Ishikawa (cell line): ENCODE results near the gene TMEM208.

Experiments
- CEBPB ChIP-seq: IDR thresholded peaks from 2 replicates; pipeline ENCODE4 v1.6.1; 2012
- CREB1 ChIP-seq: IDR thresholded peaks from 2 replicates; pipeline ENCODE4 v1.6.1; 2012; ENCODE audit warnings: low read depth
- EGR1 ChIP-seq: IDR thresholded peaks from 2 replicates; pipeline ENCODE4 v1.6.1; 2012
- EP300 ChIP-seq: IDR thresholded peaks from 2 replicates; pipeline ENCODE4 v1.6.1; 2012; ENCODE audit warnings: borderline replicate concordance
- FOXM1 ChIP-seq: IDR thresholded peaks from 2 replicates; pipeline ENCODE4 v1.6.1; 2012; ENCODE audit warnings: low read depth, borderline replicate concordance
- NFIC ChIP-seq: IDR thresholded peaks from 2 replicates; pipeline ENCODE4 v1.6.1; 2012
- RAD21 ChIP-seq: IDR thresholded peaks from 2 replicates; pipeline ENCODE4 v1.6.1; 2012; ENCODE audit warnings: low read depth
- TAF1 ChIP-seq: IDR thresholded peaks from 2 replicates; pipeline ENCODE4 v1.6.1; 2012; ENCODE audit warnings: low read depth, mild to moderate bottlenecking
- TCF12 ChIP-seq: IDR thresholded peaks from 2 replicates; pipeline ENCODE4 v1.6.1; 2012; ENCODE audit warnings: low read depth
- TEAD4 ChIP-seq: IDR thresholded peaks from 2 replicates; pipeline ENCODE4 v1.6.1; 2012
- YY1 ChIP-seq: IDR thresholded peaks from 2 replicates; pipeline ENCODE4 v1.6.1; 2012; ENCODE audit warnings: low read depth
- TF ChIP-seq, protein P1 (sequence below): IDR thresholded peaks from 2 replicates; pipeline ENCODE4 v1.6.1; 2012
- TF ChIP-seq, protein P2 (sequence below): IDR thresholded peaks from 2 replicates; pipeline ENCODE4 v1.6.1; 2012; ENCODE audit warnings: low read depth, mild to moderate bottlenecking
- TF ChIP-seq, protein P3 (sequence below): IDR thresholded peaks from 2 replicates; pipeline ENCODE4 v1.6.1; 2012

DNA sequence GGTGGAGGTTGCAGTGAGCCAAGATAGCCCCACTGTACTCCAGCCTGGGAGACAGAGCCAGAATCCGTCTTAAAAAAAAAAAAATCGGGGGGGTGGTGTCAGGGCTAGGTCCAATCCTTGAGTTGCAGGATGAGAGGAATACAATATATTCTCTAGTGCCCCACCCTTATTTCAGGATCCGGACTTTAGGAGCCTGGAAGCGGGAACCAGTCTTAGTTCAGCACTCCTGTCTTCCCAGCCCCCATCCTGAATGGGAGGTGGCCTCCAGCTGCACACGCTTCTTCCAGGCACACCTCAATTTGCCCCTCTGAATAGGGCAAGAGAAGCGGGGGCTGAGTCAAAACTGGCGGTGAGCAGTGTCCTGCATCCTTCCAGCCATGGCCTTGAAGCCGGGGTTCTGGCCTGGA, 18.7 kb downstream of the TMEM208 start:
- TF ChIP-seq YY1: no peak
- no peak for TF ChIP-seq RAD21
- TF ChIP-seq EP300: no peak
- no peak for TF ChIP-seq TCF12
- TF ChIP-seq, protein P1, sequence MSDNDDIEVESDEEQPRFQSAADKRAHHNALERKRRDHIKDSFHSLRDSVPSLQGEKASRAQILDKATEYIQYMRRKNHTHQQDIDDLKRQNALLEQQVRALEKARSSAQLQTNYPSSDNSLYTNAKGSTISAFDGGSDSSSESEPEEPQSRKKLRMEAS: no peak
- no peak for TF ChIP-seq CREB1
- no peak for TF ChIP-seq EGR1
- no peak for TF ChIP-seq NFIC
- no peak for TF ChIP-seq TAF1
- TF ChIP-seq CEBPB: no peak
- TF ChIP-seq, protein P2, sequence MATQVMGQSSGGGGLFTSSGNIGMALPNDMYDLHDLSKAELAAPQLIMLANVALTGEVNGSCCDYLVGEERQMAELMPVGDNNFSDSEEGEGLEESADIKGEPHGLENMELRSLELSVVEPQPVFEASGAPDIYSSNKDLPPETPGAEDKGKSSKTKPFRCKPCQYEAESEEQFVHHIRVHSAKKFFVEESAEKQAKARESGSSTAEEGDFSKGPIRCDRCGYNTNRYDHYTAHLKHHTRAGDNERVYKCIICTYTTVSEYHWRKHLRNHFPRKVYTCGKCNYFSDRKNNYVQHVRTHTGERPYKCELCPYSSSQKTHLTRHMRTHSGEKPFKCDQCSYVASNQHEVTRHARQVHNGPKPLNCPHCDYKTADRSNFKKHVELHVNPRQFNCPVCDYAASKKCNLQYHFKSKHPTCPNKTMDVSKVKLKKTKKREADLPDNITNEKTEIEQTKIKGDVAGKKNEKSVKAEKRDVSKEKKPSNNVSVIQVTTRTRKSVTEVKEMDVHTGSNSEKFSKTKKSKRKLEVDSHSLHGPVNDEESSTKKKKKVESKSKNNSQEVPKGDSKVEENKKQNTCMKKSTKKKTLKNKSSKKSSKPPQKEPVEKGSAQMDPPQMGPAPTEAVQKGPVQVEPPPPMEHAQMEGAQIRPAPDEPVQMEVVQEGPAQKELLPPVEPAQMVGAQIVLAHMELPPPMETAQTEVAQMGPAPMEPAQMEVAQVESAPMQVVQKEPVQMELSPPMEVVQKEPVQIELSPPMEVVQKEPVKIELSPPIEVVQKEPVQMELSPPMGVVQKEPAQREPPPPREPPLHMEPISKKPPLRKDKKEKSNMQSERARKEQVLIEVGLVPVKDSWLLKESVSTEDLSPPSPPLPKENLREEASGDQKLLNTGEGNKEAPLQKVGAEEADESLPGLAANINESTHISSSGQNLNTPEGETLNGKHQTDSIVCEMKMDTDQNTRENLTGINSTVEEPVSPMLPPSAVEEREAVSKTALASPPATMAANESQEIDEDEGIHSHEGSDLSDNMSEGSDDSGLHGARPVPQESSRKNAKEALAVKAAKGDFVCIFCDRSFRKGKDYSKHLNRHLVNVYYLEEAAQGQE: no peak
- no peak for TF ChIP-seq TEAD4
- TF ChIP-seq, protein P3, sequence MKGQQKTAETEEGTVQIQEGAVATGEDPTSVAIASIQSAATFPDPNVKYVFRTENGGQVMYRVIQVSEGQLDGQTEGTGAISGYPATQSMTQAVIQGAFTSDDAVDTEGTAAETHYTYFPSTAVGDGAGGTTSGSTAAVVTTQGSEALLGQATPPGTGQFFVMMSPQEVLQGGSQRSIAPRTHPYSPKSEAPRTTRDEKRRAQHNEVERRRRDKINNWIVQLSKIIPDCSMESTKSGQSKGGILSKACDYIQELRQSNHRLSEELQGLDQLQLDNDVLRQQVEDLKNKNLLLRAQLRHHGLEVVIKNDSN: peak; percentile 91; the same call in 1 of the 2 replicates
- TF ChIP-seq FOXM1: no peak
